H1 (cell line): ENCODE results near the gene OBI1. TPM values are rescaled to one million over a fixed set of nuclear protein-coding genes. Genes with fewer than 3 reads are reported as not detected.

Source experiments
- CTCF ChIA-PET: fragments of 300-600 bp; sonication (Branson Sonifier 250); formaldehyde crosslinking; loops from one replicate; lab custom pipeline; 2021; ENCODE audit not compliant: partially characterized antibody; lab: Charles Lee
- POLR2A ChIA-PET: fragments of 300-600 bp; sonication (Branson Sonifier 250); formaldehyde crosslinking; loops from one replicate; lab custom pipeline; 2021; ENCODE audit warnings: inconsistent platforms; ENCODE audit not compliant: partially characterized antibody; lab: Charles Lee
- DNase-seq, 2 experiments: peaks; one replicate each; pipeline versions ENCODE4 v3.0.0 to v3.0.0-alpha.2; 2010 to 2022; ENCODE audit warnings: low spot score in 2 of 2, low read depth in 1 of 2, mixed read lengths in 1 of 2
- FAIRE-seq: peaks from 2 replicates; lab custom pipeline; 2011; peaks lifted over from hg19 to GRCh38; lab: Jason Lieb, UNC
- H2AFZ ChIP-seq: 2 replicates; pipeline ENCODE4 v1.8.1; 2012; ENCODE audit warnings: low read length, inconsistent platforms
- H2AK5ac ChIP-seq: 2 replicates; pipeline ENCODE4 v1.6.1; 2013; ENCODE audit warnings: low read depth, low read length
- H2BK120ac ChIP-seq: replicated peaks from 2 replicates; pipeline ENCODE3; 2013; ENCODE audit warnings: low read depth, low read length, inconsistent platforms
- H2BK12ac ChIP-seq: 2 replicates; pipeline ENCODE4 v1.6.1; 2013; ENCODE audit warnings: low read depth, low read length
- H2BK15ac ChIP-seq: 2 replicates; pipeline ENCODE4 v1.6.1; 2013; ENCODE audit warnings: low read length
- H2BK20ac ChIP-seq: 2 replicates; pipeline ENCODE4 v1.6.1; 2013; ENCODE audit warnings: low read length
- H2BK5ac ChIP-seq: 2 replicates; pipeline ENCODE4 v1.6.1; 2013; ENCODE audit warnings: low read depth, low read length
- H3K14ac ChIP-seq: 2 replicates; pipeline ENCODE4 v1.6.1; 2013; ENCODE audit warnings: inconsistent platforms; ENCODE audit not compliant: insufficient read length
- H3K18ac ChIP-seq: 2 replicates; pipeline ENCODE4 v1.6.1; 2013; ENCODE audit warnings: low read length; ENCODE audit errors: extremely low read depth
- H3K23ac ChIP-seq: 2 replicates; pipeline ENCODE4 v1.6.1; 2013; ENCODE audit warnings: inconsistent platforms; ENCODE audit not compliant: insufficient read length
- H3K23me2 ChIP-seq: 2 replicates; pipeline ENCODE4 v1.6.1; 2013; ENCODE audit warnings: low read depth, low read length
- H3K27ac ChIP-seq: 2 replicates; pipeline ENCODE4 v1.6.1; 2011; ENCODE audit warnings: low read depth, low read length, inconsistent platforms
- H3K27me3 ChIP-seq, 4 experiments: replicated peaks in 1 of 4; 1 replicate in 1 of 4; 2 replicates in 3 of 4; pipeline versions ENCODE4 v1.6.1 to v1.8.1; 2011 to 2013; ENCODE audit warnings: low read length in 3 of 4, mild to moderate bottlenecking in 3 of 4, inconsistent platforms in 2 of 4, mixed read lengths in 2 of 4, moderate library complexity in 1 of 4; ENCODE audit not compliant: control insufficient read depth in 3 of 4, insufficient read depth in 3 of 4; ENCODE audit errors: extremely low read depth in 1 of 4
- H3K36me3 ChIP-seq, 4 experiments: 2 replicates each; pipeline versions ENCODE4 v1.6.1 to v1.8.1; 2011 to 2013; ENCODE audit warnings: mild to moderate bottlenecking in 4 of 4, low read length in 3 of 4, moderate library complexity in 2 of 4, control low read depth in 1 of 4, inconsistent platforms in 1 of 4; ENCODE audit not compliant: insufficient read depth in 4 of 4, control insufficient read depth in 2 of 4
- H3K4ac ChIP-seq: replicated peaks from 2 replicates; pipeline ENCODE3; 2013; ENCODE audit warnings: low read length, low read depth, mixed read lengths, inconsistent platforms; ENCODE audit not compliant: insufficient read length
- H3K4me1 ChIP-seq, 4 experiments: replicated peaks in 1 of 4; 1 replicate in 1 of 4; 2 replicates in 3 of 4; pipeline versions ENCODE4 v1.6.1 to v1.8.1; 2011 to 2013; ENCODE audit warnings: low read length in 3 of 4, inconsistent platforms in 2 of 4, mixed read lengths in 1 of 4; ENCODE audit not compliant: insufficient read depth in 4 of 4, control insufficient read depth in 3 of 4
- H3K4me2 ChIP-seq, 2 experiments: 2 replicates each; pipeline versions ENCODE4 v1.6.1 to v1.8.1; 2011 to 2013; ENCODE audit warnings: low read depth in 2 of 2, low read length in 2 of 2, control low read depth in 1 of 2, inconsistent platforms in 1 of 2, mild to moderate bottlenecking in 1 of 2; ENCODE audit not compliant: insufficient read depth in 1 of 2
- H3K4me3 ChIP-seq, 4 experiments: fragments of 200-600, 300-600 bp in 1 of 4; sonication (generic), shearing (Covaris generic), sonication (Bioruptor Twin) in 1 of 4; 2 replicates each; pipeline versions ENCODE4 v1.5.1 to v1.8.1; 2011 to 2016; ENCODE audit warnings: low read length in 4 of 4, low read depth in 3 of 4, control low read depth in 2 of 4, inconsistent platforms in 2 of 4, mild to moderate bottlenecking in 2 of 4, mixed read lengths in 1 of 4, moderate library complexity in 1 of 4; ENCODE audit not compliant: insufficient read depth in 2 of 4; ENCODE audit errors: extremely low read depth in 1 of 4
- H3K56ac ChIP-seq: replicated peaks from 2 replicates; pipeline ENCODE3; 2013; ENCODE audit warnings: low read depth, mild to moderate bottlenecking, mixed read lengths, low read length, inconsistent platforms; ENCODE audit not compliant: insufficient read length
- H3K79me1 ChIP-seq: 2 replicates; pipeline ENCODE4 v1.6.1; 2013; ENCODE audit warnings: low read depth, low read length, control low read depth
- H3K79me2 ChIP-seq, 2 experiments: 2 replicates each; pipeline versions ENCODE4 v1.6.1 to v1.8.1; 2012 to 2013; ENCODE audit warnings: low read length in 2 of 2, mild to moderate bottlenecking in 2 of 2, inconsistent platforms in 1 of 2; ENCODE audit not compliant: insufficient read depth in 2 of 2, control insufficient read depth in 1 of 2
- H3K9ac ChIP-seq, 4 experiments: replicated peaks in 1 of 4; 1 replicate in 1 of 4; 2 replicates in 3 of 4; pipeline versions ENCODE4 v1.6.1 to v1.8.1; 2011 to 2013; ENCODE audit warnings: low read depth in 3 of 4, low read length in 3 of 4, control low read depth in 2 of 4, mild to moderate bottlenecking in 2 of 4, moderate library complexity in 2 of 4, inconsistent platforms in 1 of 4; ENCODE audit errors: extremely low read depth in 1 of 4
- H3K9me3 ChIP-seq, 2 experiments: 2 replicates each; pipeline versions ENCODE4 v1.6.1 to v1.8.1; 2012 to 2013; ENCODE audit warnings: mild to moderate bottlenecking in 2 of 2, moderate library complexity in 2 of 2, control low read depth in 1 of 2, inconsistent platforms in 1 of 2, low read depth in 1 of 2, low read length in 1 of 2, mixed read lengths in 1 of 2; ENCODE audit not compliant: insufficient read depth in 2 of 2
- H4K20me1 ChIP-seq, 2 experiments: replicated peaks in 1 of 2; 2 replicates each; pipeline versions ENCODE3 to v1.8.1; 2011 to 2013; ENCODE audit warnings: inconsistent platforms in 2 of 2, low read length in 2 of 2, mild to moderate bottlenecking in 1 of 2; ENCODE audit not compliant: insufficient read depth in 2 of 2, control insufficient read depth in 1 of 2
- H4K5ac ChIP-seq: 2 replicates; pipeline ENCODE4 v1.6.1; 2013; ENCODE audit warnings: low read length, low read depth, mixed read lengths, inconsistent platforms; ENCODE audit not compliant: insufficient read length
- H4K8ac ChIP-seq: 2 replicates; pipeline ENCODE4 v1.8.0; 2013; ENCODE audit warnings: mild to moderate bottlenecking, moderate library complexity, low read length, inconsistent platforms; ENCODE audit not compliant: insufficient read depth; ENCODE audit errors: extremely low read depth
- H4K91ac ChIP-seq: replicated peaks from 2 replicates; pipeline ENCODE3; 2013; ENCODE audit warnings: low read length, mixed read lengths, inconsistent platforms; ENCODE audit not compliant: insufficient read length
- CREB1 ChIP-seq: IDR thresholded peaks from 2 replicates; pipeline ENCODE4 v1.6.1; 2012; ENCODE audit warnings: inconsistent platforms
- CTBP2 ChIP-seq: IDR thresholded peaks from 2 replicates; pipeline ENCODE4 v1.7.0; 2011; ENCODE audit warnings: borderline replicate concordance, mild to moderate bottlenecking, moderate library complexity, mixed read lengths, low read length; ENCODE audit not compliant: insufficient read depth, insufficient read length
- EZH2 ChIP-seq: fragments of 200-600 bp; sonication (generic); IDR thresholded peaks from 2 replicates; pipeline ENCODE4 v1.7.1; 2012; ENCODE audit warnings: low read depth, mild to moderate bottlenecking, moderate library complexity, low read length, inconsistent platforms; ENCODE audit not compliant: severe bottlenecking
- KDM5A ChIP-seq: fragments of 200-600 bp; IDR thresholded peaks from 2 replicates; pipeline ENCODE4 v1.7.1; 2012; ENCODE audit warnings: mild to moderate bottlenecking, low read length, inconsistent platforms, mixed read lengths
- MAX ChIP-seq: IDR thresholded peaks from 2 replicates; pipeline ENCODE4 v1.6.1; 2012; ENCODE audit warnings: inconsistent platforms
- RNF2 ChIP-seq: fragments of 200-900, 300-1000 bp; sonication (generic); IDR thresholded peaks from 2 replicates; pipeline ENCODE4 v1.7.1; 2016; ENCODE audit warnings: borderline replicate concordance, low read depth, mild to moderate bottlenecking, antibody characterized with exemption, low read length; ENCODE audit not compliant: poor library complexity, severe bottlenecking; ENCODE audit errors: missing control alignments
- SUZ12 ChIP-seq: fragments of 200-600 bp; sonication (generic); IDR thresholded peaks from 2 replicates; pipeline ENCODE4 v1.6.1; 2012; ENCODE audit warnings: mild to moderate bottlenecking, inconsistent platforms, low read length, moderate library complexity, mixed read lengths
- TCF12 ChIP-seq: IDR thresholded peaks from 2 replicates; pipeline ENCODE4 v1.6.1; 2011; ENCODE audit warnings: low read depth, mild to moderate bottlenecking, low read length
- TEAD4 ChIP-seq: IDR thresholded peaks from 2 replicates; pipeline ENCODE4 v1.6.1; 2012; ENCODE audit warnings: low read depth, low read length, inconsistent platforms, mixed read lengths
- WGBS, 2 experiments: shearing (Covaris generic) in 1 of 2; methylation state at CpG; one replicate each; pipeline versions ENCODE4 v1.1.6 to v1.1.7; 2013 to 2015; ENCODE audit warnings: low lambda C conversion rate in 2 of 2, mixed read lengths in 2 of 2, inconsistent platforms in 1 of 2, low coverage in 1 of 2, missing lambda C conversion rate in 1 of 2; ENCODE audit not compliant: insufficient replicate concordance in 2 of 2, insufficient coverage in 1 of 2, insufficient read length in 1 of 2; ENCODE audit errors: extremely low coverage in 1 of 2, missing lambda C conversion rate in 1 of 2; 5-methylcytosine and 5-hydroxymethylcytosine counted together
- polyA plus RNA-seq, 7 experiments: library from polyadenylated mRNA; depleted of rRNA in 3 of 7; stranded (reverse) in 5 of 7; unstranded in 2 of 7; fragments of >200 nt in 5 of 7; fragments of 200-250 nt in 2 of 7; gene quantifications; 1 replicate in 5 of 7; 2 replicates in 1 of 7; 4 replicates in 1 of 7; pipeline versions ENCODE4 v1.2.1 to v1.2.3, GENCODE V29; 2011 to 2013; ENCODE audit warnings: missing spikeins in 2 of 7, mixed read lengths in 2 of 7
- total RNA-seq: library from RNA; stranded (reverse); fragmentation: NEBNext Ultra II Directional; extraction: Animal tissue kit (Norgen Biotek cat#: 25700); gene quantifications from 2 replicates; pipeline ENCODE4 v1.2.1, GENCODE V29; 2021

OBI1 gene
- total and polyA plus RNA-seq, 2 of the 8 experiments (the other 6 are each of a cell fraction or from before 2014, with no cell fraction given), result 7.1 to 14.3 TPM

DNA sequence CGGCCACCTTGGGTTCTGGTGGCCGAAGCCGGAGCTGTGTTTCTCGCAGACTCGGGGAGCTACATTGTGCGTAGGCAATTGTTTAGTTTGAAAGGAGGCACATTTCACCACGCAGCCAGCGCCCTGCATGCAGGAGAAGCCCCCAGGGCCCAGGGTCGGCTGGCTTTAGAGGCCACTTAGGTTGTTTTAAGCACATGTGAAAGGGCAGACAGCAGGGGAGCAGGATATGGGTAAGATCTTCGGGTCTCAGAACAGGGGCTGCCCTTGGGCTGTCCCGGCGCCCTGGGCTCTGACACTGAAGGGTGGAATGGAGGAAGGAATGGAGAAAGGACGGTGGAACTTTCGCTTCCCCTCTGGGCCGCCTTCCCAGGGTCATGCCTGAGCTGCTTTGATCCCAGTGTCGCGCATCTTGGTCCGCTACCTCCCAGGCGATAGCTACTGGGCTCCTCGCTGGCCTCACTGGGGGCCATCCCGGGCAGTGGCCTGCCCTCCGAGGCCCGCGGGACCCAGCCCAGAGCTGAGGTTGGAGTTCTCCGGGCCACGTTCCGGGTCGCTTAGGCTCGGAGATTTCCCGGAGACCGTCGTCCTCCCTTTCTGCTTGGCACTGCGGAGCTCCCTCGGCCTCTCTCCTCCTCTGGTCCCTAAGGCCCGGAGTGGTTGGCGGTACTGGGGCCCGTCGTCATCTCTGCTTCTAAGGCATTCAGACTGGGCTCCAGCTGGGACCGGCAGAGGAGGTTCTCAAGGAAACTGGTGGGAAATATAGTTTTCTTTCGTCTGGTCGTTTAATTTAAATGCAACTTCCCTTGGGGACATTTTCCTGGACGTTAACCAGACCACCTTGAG is 51.3 kb downstream of the OBI1 start:
- Histone ChIP-seq H3K14ac (no peak overlapping the region), H3K23ac (no peak overlapping the region), H3K36me3 (0 out of 8 replicates have a peak, but pooled peaks cover 0 to 3% (median 0%) of the 10 kb centered on the region in 4 experiments), H3K27ac (no peak overlapping the region), H2BK20ac (no peak overlapping the region), H2AFZ (no peak overlapping the region), H2AK5ac (no peak overlapping the region)
- WGBS, 2 experiments, result 4% methylated on average over 42 of the region's 42 CpGs; no CpG with 5 or more reads in 1 of the 2 experiments
- TF ChIP-seq KDM5A, result no peak
- no peak for TF ChIP-seq TCF12
- 0 out of 2 replicates have a peak, but pooled peaks have one; percentile 23 for TF ChIP-seq CREB1
- peak; percentile 5 for TF ChIP-seq EZH2
- 0 out of 2 replicates have a peak, but pooled peaks have one; percentile 16 for TF ChIP-seq MAX
- TF ChIP-seq CTBP2, result peak; percentile 86
- TF ChIP-seq TEAD4, result no peak
- no peak for TF ChIP-seq RNF2
- peak; percentile 39 for TF ChIP-seq SUZ12
- TF ChIP-seq, all 59 proteins: peak for 5
- no peak overlapping the region for H2BK15ac ChIP-seq
- peak overlapping the region; percentile 50; the same call in 1 of the 2 replicates for H2BK12ac ChIP-seq
- peak in 1 of 2 experiments; percentile 74 for DNase-seq
- H3K27me3 ChIP-seq, result peaks cover 74 to 89% (median 86%) of the 10 kb centered on the region in 4 experiments
- peak overlapping the region; percentile 2 to 63 (median 32); a peak in 7 of 8 replicates for H3K4me3 ChIP-seq
- H3K23me2 ChIP-seq, result peaks cover 24% of the 10 kb centered on the region; the same call in 1 of the 2 replicates
- no peak overlapping the region for H4K5ac ChIP-seq
- H3K9me3 ChIP-seq, result no peaks in the 10 kb centered on the region
- H4K8ac ChIP-seq, result no peak overlapping the region; the same call in 1 of the 2 replicates
- no peak overlapping the region for H4K91ac ChIP-seq
- no peak overlapping the region for H2BK120ac ChIP-seq
- H3K18ac ChIP-seq, result 0 out of 2 replicates have a peak overlapping the region, but pooled peaks have one; percentile 41
- ChIA-PET POLR2A (interaction anchor here (0.9 to 5.0 kb wide), 4 partner anchors 12 to 52 kb away, joined by 3 to 32 read pairs (median 5); no protein-coding TSS in a partner anchor), CTCF (interaction anchor here (0.9 to 4.4 kb wide), 8 partner anchors 8 to 371 kb away, joined by 3 to 15 read pairs (median 4); no protein-coding TSS in a partner anchor)
- H3K79me1 ChIP-seq, result no peaks in the 10 kb centered on the region
- H3K4ac ChIP-seq, result no peak overlapping the region
- H2BK5ac ChIP-seq, result no peak overlapping the region
- peaks cover 7 to 39% (median 14%) of the 10 kb centered on the region in 4 experiments for H3K4me1 ChIP-seq
- H3K56ac ChIP-seq, result no peak overlapping the region
- peak overlapping the region; percentile 81 to 92 for H3K4me2 ChIP-seq
- no peak overlapping the region for H3K9ac ChIP-seq
- FAIRE-seq, result no peak
- peaks cover 13 to 27% of the 10 kb centered on the region in 2 experiments for H4K20me1 ChIP-seq
- H3K79me2 ChIP-seq, result no peaks in the 10 kb centered on the region
